HG03025 (cell line): ENCODE measurements around the gene FTH1.
"Not testable (repeated sequence)": the region's sequence is repeated elsewhere in the genome, so short reads cannot be mapped to it uniquely, and the experiment has no call there.

Experiments
- ATAC-seq: cut with Tn5 transposase; IDR thresholded peaks from one replicate; pipeline ENCODE4 v1.9.1; 2021; ENCODE audit warnings: mild to moderate bottlenecking, moderate library complexity; ENCODE audit not compliant: unreplicated experiment, low FRiP score

Gene FTH1

GRCh38 chr11:61964666-61965271 lies 2.7 kb downstream of the FTH1 start:
- not testable (repeated sequence) for ATAC-seq

- ATAC-seq: no peak
Measured at GRCh38 chr11:61964058-61964665, 3.3 kb downstream of the FTH1 start.

GRCh38 chr11:61963282-61964057 lies 4.0 kb downstream of the FTH1 start:
- ATAC-seq: no peak

- no peak for ATAC-seq
Measured at GRCh38 chr11:61963016-61963281, 4.5 kb downstream of the FTH1 start.

GRCh38 chr11:61962213-61963015 lies 5.0 kb downstream of the FTH1 start:
- ATAC-seq: no peak

GRCh38 chr11:61961570-61962212 lies 5.7 kb downstream of the FTH1 start:
- no peak for ATAC-seq

GRCh38 chr11:61960532-61960931 lies 6.9 kb downstream of the FTH1 start:
- no peak for ATAC-seq

- ATAC-seq: no peak
Measured at GRCh38 chr11:61959678-61960077, 7.8 kb downstream of the FTH1 start.

- no peak for ATAC-seq
Measured at GRCh38 chr11:61959114-61959513, 8.3 kb downstream of the FTH1 start.

GRCh38 chr11:61958590-61958989 lies 8.8 kb downstream of the FTH1 start:
- ATAC-seq: no peak

- no peak for ATAC-seq
Measured at GRCh38 chr11:61957021-61957770, 10.2 kb downstream of the FTH1 start.

GRCh38 chr11:61956191-61957020 lies 11.0 kb downstream of the FTH1 start:
- ATAC-seq: no peak

- no peak for ATAC-seq
Measured at GRCh38 chr11:61955422-61956135, 11.9 kb downstream of the FTH1 start.

GRCh38 chr11:61954851-61955421 lies 12.5 kb downstream of the FTH1 start:
- no peak for ATAC-seq

GRCh38 chr11:61954106-61954850 lies 13.2 kb downstream of the FTH1 start:
- ATAC-seq: no peak

- ATAC-seq: not testable (repeated sequence)
Measured at GRCh38 chr11:61953632-61954031, 13.8 kb downstream of the FTH1 start.

- no peak for ATAC-seq
Measured at GRCh38 chr11:61952882-61953281, 14.6 kb downstream of the FTH1 start.
